Stimulated activated naive CD4-positive, alpha-beta T cell treated with Interleukin-2 at 50 U/mL for 16 hours (primary cell): Measurements from ENCODE around the gene GPANK1.

Experiments
- DNase-seq: peaks from one replicate; lab custom pipeline; 2025; lab: John Stamatoyannopoulos, UW

Gene GPANK1

GRCh38 chr6:31662124-31662723 is 2.6 kb downstream of the GPANK1 start:
- no peak for DNase-seq

- no peak for DNase-seq
Observed at GRCh38 chr6:31661262-31662123, 3.3 kb downstream of the GPANK1 start.

GRCh38 chr6:31660381-31661261 is 4.2 kb downstream of the GPANK1 start, which contains the start of gene C6orf47:
C6orf47 (minus strand) TSS chr6:31660778; CDS start chr6:31659947, 831 bp downstream.
- DNase-seq = peak; percentile 62

- no peak for DNase-seq
Observed at GRCh38 chr6:31659649-31660380, 5.0 kb downstream of the GPANK1 start.

- no peak for DNase-seq
Observed at GRCh38 chr6:31658983-31659648, 5.7 kb downstream of the GPANK1 start.

GRCh38 chr6:31658158-31658688 is 6.6 kb downstream of the GPANK1 start:
- DNase-seq = no peak

- DNase-seq = no peak
Observed at GRCh38 chr6:31657406-31658157, 7.2 kb downstream of the GPANK1 start.

GRCh38 chr6:31655349-31656237 is 9.2 kb downstream of the GPANK1 start, which contains the start of gene APOM:
APOM (plus strand) TSS chr6:31655894; CDS start chr6:31655967, 73 bp downstream.
- no peak for DNase-seq

GRCh38 chr6:31654574-31655348 is 10.0 kb downstream of the GPANK1 start:
- DNase-seq = no peak

GRCh38 chr6:31652925-31653724 is 11.7 kb downstream of the GPANK1 start:
- peak; percentile 90 for DNase-seq

GRCh38 chr6:31651602-31652191 is 13.1 kb downstream of the GPANK1 start:
- DNase-seq = no peak

GRCh38 chr6:31645325-31645724 is 19.5 kb downstream of the GPANK1 start:
- DNase-seq = no peak

GRCh38 chr6:31643818-31644454 is 20.9 kb downstream of the GPANK1 start:
- DNase-seq = no peak

GRCh38 chr6:31642798-31643570 is 21.8 kb downstream of the GPANK1 start:
- DNase-seq = no peak

- DNase-seq = no peak
Observed at GRCh38 chr6:31641370-31641769, 23.4 kb downstream of the GPANK1 start.

GRCh38 chr6:31640612-31641011 is 24.2 kb downstream of the GPANK1 start:
- no peak for DNase-seq
